ENCODE measurements around the gene PLA2G10.
"Not testable (repeated sequence)": the region's sequence is repeated elsewhere in the genome, so short reads cannot be mapped to it uniquely, and the experiment has no call there.

The PLA2G10 gene, protein sequence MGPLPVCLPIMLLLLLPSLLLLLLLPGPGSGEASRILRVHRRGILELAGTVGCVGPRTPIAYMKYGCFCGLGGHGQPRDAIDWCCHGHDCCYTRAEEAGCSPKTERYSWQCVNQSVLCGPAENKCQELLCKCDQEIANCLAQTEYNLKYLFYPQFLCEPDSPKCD

GRCh38 chr16:14694129-14694528, at the start of gene PLA2G10:
PLA2G10 (minus strand) TSS chr16:14694308; CDS start chr16:14694229, 79 bp downstream.
- not testable (repeated sequence) for DNase-seq (ENCODE audit: low read depth)

DNA sequence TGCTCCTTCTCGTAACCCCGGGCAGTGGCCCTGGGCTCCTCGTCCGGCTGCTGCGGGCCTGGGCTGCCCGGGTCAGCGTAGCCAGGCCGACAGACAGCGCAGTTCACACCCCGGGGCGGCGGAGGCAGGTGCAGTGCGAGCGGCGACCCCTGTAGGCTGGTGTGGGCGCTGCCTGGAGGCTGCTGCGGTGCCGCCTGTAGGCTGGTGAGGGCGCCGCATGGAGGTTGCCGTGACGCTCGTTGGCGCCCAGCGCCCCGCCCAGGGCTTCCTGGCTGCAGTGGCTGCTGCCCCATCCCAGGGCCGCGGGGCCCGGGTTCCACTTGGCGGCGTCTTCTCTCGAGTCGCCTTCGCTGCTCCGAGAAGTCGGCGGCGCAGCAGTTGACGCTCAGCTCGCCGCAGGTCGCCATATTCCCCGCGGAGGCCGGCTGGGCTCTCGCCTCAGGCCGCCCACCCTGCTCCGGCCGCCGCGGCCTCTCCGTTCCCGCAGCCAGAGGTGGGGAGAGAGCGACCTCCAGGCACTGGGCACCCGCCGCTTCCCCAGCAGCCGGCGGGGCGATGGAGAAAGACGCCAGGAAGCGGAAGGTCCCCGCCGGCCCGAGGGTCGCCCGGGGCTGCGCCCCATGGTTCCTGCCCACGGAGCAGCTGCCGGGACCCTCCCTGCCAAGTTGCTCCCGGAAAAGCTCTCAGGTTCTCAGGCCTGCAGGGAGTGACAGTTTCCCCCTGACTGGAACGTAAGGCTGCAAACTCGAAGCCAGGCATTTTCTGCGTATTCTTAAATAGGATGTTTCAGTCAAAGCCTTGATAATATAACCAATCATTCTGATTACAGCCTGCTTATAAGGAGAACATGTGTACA, 48.4 kb upstream of the PLA2G10 start, which contains the start of gene NPIPA2:
TSS of gene NPIPA2 (plus strand) at position 261 of the 856 bp plus-strand sequence. CDS start 5,533 bp downstream, outside the sequence.
- DNase-seq (ENCODE audit: low read depth): not testable (repeated sequence)

- DNase-seq (ENCODE audit: low read depth): not testable (repeated sequence)
Observed at GRCh38 chr16:14741794-14742193, 47.7 kb upstream of the PLA2G10 start.

- not testable (repeated sequence) for DNase-seq (ENCODE audit: low read depth)
Observed at GRCh38 chr16:14740832-14741385, 46.8 kb upstream of the PLA2G10 start.

DNA sequence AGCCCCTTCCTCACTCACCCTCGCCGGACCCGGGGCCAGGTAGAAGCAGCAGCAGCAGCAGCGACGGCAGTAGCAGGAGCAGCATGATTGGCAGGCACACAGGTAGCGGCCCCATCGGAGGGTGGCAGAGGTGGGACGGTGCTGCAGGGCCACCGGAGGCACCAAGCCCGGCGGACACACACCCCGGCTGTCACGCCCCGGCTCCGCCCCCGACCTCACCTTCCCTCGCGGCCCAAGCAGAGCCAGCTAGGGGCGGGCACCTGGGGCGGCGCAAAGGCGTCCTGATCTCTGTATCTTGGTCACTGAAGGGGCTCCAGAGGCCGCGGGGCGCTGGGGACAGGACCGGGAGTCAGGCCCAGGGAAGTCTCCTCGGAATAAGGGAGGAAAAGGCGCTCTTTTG, 39.1 kb upstream of the PLA2G10 start:
- DNase-seq (ENCODE audit: low read depth): not testable (repeated sequence)

- DNase-seq (ENCODE audit: low read depth): not testable (repeated sequence)
Observed at GRCh38 chr16:14703156-14704011, 9.3 kb upstream of the PLA2G10 start, which contains the start of gene NPIPA3. NPIPA3 (plus strand) TSS chr16:14703411; CDS start chr16:14708944, 5,533 bp downstream.

GRCh38 chr16:14702672-14703071, 8.6 kb upstream of the PLA2G10 start:
- DNase-seq (ENCODE audit: low read depth): not testable (repeated sequence)

DNA sequence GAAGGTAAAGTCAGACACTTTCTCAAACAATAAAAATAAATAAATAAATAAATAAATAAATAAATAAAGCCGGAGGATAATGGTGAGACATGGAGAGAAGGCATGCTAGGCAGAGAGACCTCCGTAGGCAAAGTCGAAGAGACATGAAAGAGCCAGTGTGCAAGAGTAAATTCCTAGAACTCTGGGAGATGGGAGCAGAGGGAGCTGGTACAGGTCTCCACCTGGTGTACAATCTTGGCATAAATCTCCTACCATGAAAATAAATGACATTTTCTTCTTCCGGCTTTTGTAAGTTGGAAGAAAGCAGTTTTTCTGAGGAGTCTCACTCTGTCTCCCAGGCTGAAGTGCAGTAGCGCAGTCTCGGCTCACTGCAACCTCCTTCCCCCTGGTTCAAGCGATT, 7.8 kb upstream of the PLA2G10 start:
- DNase-seq (ENCODE audit: low read depth): not testable (repeated sequence)

DNA sequence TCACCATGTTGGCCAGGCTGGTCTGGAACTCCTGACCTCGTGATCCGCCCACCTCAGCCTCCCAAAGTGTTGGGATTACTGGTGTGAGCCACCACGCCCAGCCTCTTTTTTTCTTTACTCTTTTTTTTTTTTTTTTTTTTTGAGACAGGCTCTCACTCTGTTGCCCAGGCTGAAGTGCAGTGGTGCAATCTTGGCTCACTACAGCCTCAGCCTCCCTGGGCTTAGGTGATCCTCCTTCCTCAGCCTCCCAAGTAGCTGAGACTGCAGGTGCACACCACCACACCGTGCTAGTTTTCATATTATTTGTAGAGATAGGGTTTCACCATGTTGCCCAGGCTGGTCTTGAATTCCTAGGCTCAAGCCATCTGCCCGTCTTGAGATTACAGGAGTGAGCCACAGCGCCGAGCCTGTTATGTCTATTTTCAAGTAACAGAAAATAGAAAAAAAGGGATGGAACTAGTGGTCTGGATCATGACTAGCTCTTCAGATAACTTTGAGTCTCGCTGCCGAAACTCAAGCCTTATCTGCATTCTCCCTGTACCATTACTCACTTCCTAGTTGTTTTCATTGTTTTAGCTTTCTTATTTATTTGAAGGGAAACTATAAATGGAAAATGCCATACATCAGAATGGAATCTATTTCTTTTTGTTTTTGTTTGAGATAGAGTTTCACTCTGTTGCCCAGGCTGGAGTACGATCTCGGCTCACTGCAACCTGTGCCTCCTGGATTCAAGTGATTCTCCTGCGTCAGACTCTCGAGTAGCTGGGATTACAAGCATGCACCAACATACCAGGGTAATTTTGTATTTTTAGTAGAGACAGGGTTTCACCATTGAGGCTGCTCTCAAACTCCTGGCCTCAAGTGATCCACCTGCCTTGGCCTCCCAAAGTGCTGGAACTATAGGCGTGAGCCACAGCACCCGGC, 8.0 kb downstream of the PLA2G10 start:
- DNase-seq (ENCODE audit: low read depth): not testable (repeated sequence)

DNA sequence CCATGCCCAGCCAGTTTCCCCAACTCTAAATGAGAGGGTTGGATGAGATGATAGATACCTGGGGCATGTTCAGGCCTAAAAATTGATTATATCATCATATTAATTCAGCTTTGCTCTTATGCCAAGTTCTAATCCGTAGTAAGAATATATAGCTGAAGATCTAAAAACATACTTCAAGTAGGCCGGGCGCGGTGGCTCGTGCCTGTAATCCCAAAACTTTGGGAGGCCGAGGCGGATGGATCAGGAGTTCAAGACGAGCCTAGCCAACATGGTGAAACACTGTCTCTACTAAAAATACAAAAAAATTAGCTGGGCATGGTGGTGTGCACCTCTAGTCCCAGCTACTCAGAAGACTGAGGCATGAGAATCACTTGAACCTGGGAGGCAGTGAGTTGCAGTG, 12.0 kb downstream of the PLA2G10 start:
- DNase-seq (ENCODE audit: low read depth): no peak

- DNase-seq (ENCODE audit: low read depth): no peak
Observed at GRCh38 chr16:14681115-14681514, 13.0 kb downstream of the PLA2G10 start.

DNA sequence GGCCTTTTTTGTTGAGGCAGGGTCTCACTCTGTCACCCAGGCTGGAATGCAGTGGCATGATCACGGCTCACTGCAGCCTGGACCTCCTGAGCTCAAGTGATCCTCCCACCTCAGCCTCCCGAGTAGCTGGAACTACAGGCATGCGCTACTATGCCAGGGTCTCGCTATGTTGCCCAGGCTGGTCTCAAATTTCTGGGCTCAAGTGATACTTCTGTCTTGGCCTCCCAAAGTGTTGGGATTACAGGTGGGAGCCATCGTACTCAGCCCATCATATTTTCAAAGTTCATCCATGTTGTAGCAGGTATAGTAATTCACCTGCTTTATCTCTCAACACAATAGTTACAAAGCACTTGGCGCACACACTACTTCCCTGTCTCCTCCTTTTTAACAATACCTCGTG, 13.7 kb downstream of the PLA2G10 start:
- not testable (repeated sequence) for DNase-seq (ENCODE audit: low read depth)

DNA sequence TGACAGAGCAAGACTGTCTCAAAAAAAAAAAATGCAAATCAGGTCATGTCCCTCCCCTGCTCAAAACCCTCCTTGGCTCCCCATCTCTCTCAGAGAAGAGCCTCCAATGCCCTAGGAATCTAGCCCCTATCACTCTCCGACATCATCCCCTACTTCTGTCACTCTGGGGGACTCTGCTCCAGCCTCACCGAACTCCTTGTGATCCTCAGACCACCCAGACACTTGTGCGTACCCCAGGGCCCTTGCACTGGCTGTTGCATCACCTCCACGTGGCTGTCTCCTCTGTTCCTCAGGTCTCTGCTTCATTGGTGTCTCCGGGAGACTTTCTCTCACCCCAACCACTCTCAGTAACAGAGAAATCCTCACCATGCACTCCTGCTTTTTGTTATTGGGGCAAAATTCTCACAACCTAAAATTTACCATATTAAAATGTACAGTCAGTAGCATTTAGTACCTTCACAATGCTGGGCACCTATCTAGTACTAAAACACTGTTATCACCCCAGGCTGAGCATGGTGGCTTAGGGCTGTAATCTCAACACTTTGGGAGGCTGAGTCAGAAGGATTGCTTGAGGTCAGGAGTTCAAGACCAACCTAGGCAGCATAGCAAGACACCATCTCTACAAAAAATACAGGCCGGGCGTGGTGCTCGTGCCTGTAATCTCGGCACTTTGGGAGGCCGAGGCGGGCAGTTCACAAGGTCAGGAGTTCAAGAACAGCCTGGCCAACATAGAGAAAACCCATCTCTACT, 15.2 kb downstream of the PLA2G10 start:
- DNase-seq (ENCODE audit: low read depth): no peak

- DNase-seq (ENCODE audit: low read depth): no peak
Observed at GRCh38 chr16:14677627-14678026, 16.5 kb downstream of the PLA2G10 start.

- DNase-seq (ENCODE audit: low read depth): no peak
Observed at GRCh38 chr16:14676633-14677032, 17.5 kb downstream of the PLA2G10 start.

DNA sequence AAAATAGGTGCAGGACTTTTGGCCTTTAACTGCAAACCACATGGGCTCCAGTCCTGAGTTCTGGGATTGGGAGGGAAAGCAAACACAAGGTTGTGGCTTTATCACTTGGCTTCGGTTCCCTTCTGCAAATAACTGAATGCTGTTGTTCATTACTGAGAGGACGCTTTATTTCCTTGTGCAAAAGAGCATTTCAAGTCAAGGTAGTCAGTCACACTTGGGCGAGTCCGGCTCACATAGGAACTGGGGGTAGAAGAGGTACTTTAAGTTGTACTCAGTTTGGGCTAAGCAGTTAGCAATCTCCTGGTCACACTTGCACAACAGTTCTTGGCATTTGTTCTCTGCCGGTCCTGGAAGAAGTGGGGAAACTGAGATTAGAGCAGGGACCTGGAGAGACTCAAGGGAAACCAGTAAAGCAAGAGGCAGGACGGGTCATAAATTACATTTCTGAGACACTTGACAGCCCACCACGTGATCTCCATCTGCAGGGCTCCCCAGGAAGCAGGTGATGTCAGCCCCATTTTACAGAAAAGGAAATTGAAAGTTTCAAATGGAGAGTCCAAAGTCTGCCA, 21.6 kb downstream of the PLA2G10 start:
- no peak for DNase-seq (ENCODE audit: low read depth)

GRCh38 chr16:14669776-14670175, 24.3 kb downstream of the PLA2G10 start:
- no peak for DNase-seq (ENCODE audit: low read depth)

DNA sequence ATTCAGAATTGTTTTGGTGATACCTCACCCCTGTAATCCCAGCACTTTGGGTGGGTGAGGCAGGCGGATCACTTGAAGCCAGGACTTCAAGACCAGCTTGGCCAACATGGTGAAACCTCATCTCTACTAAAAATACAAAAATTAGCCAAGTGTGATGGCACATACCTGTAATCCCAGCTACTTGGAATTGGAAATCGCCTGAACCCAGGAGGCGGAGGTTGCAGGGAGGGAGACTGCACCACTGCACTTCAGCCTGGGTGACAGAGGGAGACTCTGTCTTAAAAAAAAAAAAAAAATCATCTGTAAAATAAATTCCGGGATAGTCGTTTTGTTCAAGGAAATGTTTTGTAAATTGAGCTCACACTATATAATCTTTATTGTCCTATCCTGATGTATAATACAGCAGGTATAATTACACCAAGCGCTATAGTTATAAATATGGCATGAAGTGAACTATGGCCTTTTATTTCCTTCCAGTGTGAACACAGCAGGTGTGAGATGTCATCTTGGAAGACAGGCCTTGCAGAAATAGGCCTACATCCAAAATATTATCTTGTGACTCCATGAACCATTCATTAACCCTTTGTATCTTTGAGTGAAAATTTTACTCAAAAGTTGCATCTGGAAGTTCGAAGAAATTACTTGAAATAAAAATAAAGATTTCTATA, 25.4 kb downstream of the PLA2G10 start:
- DNase-seq (ENCODE audit: low read depth): no peak

Data from stimulated activated CD8-positive, alpha-beta memory T cell treated with anti-CD3 and anti-CD28 coated beads, Interleukin-12 subunit alpha, Interleukin-12 subunit beta, amount 100 ng/mL, for 1 hour (primary cell).